Left lung (tissue), 10 donors: ENCODE data around the gene BCAS1. TPM values are rescaled to one million over a fixed set of nuclear protein-coding genes. Genes with fewer than 3 reads are reported as not detected.

Source experiments
- ATAC-seq: fragments of 200-7000 bp; cut with Tn5 transposase; one replicate; pipeline ENCODE4 v1.9.1; 2020; ENCODE audit warnings: moderate library complexity
- DNase-seq, 4 donors: peaks; one replicate each; pipeline ENCODE4 v3.0.0-alpha.2; 2013 to 2020
- H3K27ac ChIP-seq, 2 donors: fragments of 200-600 bp; sonication (generic) in 1 of 2; one replicate each; pipeline versions ENCODE4 v1.5.0 to v1.8.0; 2020 to 2021
- H3K27me3 ChIP-seq, 2 donors: fragments of 200-600 bp; sonication (generic) in 1 of 2; one replicate each; pipeline versions ENCODE4 v1.5.0 to v1.8.0; 2020 to 2021
- H3K36me3 ChIP-seq, 2 donors: fragments of 200-600 bp; sonication (generic) in 1 of 2; one replicate each; pipeline versions ENCODE4 v1.5.0 to v1.8.0; 2020 to 2021
- H3K4me1 ChIP-seq, 2 donors: fragments of 200-600 bp; one replicate each; pipeline ENCODE4 v1.8.0; 2021
- H3K4me3 ChIP-seq, 2 donors: fragments of 200-600 bp; sonication (generic) in 1 of 2; one replicate each; pipeline versions ENCODE4 v1.5.0 to v1.8.0; 2020 to 2021; ENCODE audit warnings: mild to moderate bottlenecking in 1 of 2
- H3K9me3 ChIP-seq, 2 donors: fragments of 200-600 bp; sonication (generic) in 1 of 2; one replicate each; pipeline versions ENCODE4 v1.5.0 to v1.8.0; 2020 to 2021
- intact Hi-C, 2 donors: fragments of 100-400 bp; cut with DNase I; formaldehyde crosslinking; loops; one replicate each; pipeline versions ENCODE4 v1.11.2 to v1.14.2; 2022
- polyA plus RNA-seq, 6 donors: library from polyadenylated mRNA; unstranded; fragments of 120-200 nt; gene quantifications; one replicate each; pipeline ENCODE4 v1.2.1, GENCODE V29; 2013; ENCODE audit not compliant: insufficient read length in 6 of 6
- total RNA-seq, 2 donors: library from RNA; stranded (reverse); fragmentation: NEBNext Ultra II Directional; extraction: Animal tissue kit (Norgen Biotek cat#: 25700); gene quantifications; one replicate each; pipeline ENCODE4 v1.2.1, GENCODE V29; 2021
- TF ChIP-seq, protein P1 (sequence below), 2 donors: fragments of 200-600 bp; sonication (generic) in 1 of 2; IDR thresholded peaks; one replicate each; pipeline versions ENCODE4 v1.5.0 to v1.8.0; 2021; ENCODE audit warnings: antibody characterized with exemption in 2 of 2
- donor health status: DM: no; HTN: yes; CAD: no.
- donor health status: DM: no; HTN: no; CAD: no.

The BCAS1 gene
- total and polyA plus RNA-seq, 8 donors, result 0.44 to 1.6 (median 0.81) TPM

DNA sequence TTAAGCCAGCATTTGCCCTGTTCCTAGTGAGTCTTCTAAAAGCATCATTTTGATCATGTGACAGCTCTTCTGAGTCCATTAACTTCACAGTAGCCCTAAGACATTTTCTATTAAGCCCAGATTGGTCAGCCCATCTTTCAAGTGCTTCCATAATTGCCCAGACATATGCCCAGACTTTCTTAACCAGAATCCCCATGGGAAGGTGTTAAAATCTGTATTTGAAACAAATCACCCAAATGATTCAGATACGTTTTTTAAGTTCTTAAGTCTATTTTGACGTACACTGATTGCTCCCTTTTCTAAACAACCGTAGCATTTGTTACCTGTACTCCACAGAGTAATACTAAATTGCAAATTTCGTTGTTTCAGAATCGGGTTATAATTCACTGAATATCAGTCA lies 89.3 kb downstream of the BCAS1 start:
- DNase-seq, result no peak
- Histone ChIP-seq H3K36me3 (no peaks in the 10 kb centered on the region), H3K4me1 (no peaks in the 10 kb centered on the region), H3K27ac (no peak overlapping the region), H3K27me3 (no peaks in the 10 kb centered on the region), H3K4me3 (no peak overlapping the region), H3K9me3 (peaks cover 0 to 12% of the 10 kb centered on the region in 2 donors)
- TF ChIP-seq, protein P1, sequence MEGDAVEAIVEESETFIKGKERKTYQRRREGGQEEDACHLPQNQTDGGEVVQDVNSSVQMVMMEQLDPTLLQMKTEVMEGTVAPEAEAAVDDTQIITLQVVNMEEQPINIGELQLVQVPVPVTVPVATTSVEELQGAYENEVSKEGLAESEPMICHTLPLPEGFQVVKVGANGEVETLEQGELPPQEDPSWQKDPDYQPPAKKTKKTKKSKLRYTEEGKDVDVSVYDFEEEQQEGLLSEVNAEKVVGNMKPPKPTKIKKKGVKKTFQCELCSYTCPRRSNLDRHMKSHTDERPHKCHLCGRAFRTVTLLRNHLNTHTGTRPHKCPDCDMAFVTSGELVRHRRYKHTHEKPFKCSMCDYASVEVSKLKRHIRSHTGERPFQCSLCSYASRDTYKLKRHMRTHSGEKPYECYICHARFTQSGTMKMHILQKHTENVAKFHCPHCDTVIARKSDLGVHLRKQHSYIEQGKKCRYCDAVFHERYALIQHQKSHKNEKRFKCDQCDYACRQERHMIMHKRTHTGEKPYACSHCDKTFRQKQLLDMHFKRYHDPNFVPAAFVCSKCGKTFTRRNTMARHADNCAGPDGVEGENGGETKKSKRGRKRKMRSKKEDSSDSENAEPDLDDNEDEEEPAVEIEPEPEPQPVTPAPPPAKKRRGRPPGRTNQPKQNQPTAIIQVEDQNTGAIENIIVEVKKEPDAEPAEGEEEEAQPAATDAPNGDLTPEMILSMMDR (IDR thresholded peaks at IDR 0.05), result no peak
- ATAC-seq, result no peak
- intact Hi-C loops, result no loop called here

DNA sequence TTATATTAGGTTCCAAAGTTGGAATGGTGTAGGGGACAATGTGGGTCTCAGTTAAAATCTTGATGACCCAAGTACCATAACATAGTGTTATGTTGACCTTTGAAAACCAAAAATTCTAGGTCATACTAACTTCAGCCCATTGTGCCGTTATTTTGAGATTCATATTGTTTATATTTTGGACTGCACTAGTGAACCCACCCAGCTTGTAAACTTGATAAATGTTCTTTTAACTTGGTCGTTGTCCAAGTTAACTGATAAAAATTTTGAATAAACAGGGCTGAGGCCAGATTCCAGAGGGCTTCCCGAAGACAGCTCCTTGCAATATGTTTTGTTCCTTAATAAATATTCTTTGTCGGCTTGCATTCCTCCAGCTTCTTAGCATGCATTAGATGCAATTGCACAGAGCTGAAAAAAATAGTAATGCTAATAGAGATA lies 90.3 kb downstream of the BCAS1 start:
- TF ChIP-seq, protein P1 (IDR thresholded peaks at IDR 0.05), result no peak
- Histone ChIP-seq H3K4me1 (no peaks in the 10 kb centered on the region), H3K27ac (no peak overlapping the region), H3K4me3 (no peak overlapping the region), H3K27me3 (no peaks in the 10 kb centered on the region), H3K36me3 (no peaks in the 10 kb centered on the region), H3K9me3 (peaks cover 0 to 12% of the 10 kb centered on the region in 2 donors)
- intact Hi-C loops, result no loop called here
- DNase-seq (peak in 2 of 4 donors; percentile 76 to 78), ATAC-seq (no peak)

DNA sequence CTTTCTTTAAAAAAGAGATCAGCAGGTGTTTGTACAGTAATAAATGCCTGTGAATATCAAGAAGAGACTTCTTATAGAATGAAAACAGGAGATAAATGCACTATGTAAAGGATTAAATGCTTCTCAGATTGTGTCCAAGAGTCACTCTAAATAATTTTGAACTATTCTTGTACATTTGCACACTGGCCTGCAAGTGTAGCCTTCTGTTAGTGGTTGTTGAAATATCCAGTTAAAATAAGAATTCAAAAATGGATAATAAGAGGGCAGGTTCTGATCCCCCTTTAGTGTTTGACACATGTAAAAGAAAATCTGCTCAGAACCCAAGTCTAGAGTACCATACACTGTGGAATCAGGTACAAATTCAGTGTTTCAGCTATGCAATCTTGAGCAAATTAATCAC lies 91.9 kb downstream of the BCAS1 start:
- ATAC-seq (no peak), DNase-seq (no peak)
- Histone ChIP-seq H3K4me1 (no peaks in the 10 kb centered on the region), H3K27me3 (no peaks in the 10 kb centered on the region), H3K9me3 (peaks cover 0 to 20% of the 10 kb centered on the region in 2 donors), H3K36me3 (no peaks in the 10 kb centered on the region), H3K27ac (no peak overlapping the region), H3K4me3 (no peak overlapping the region)
- intact Hi-C loops, result no loop called here
- TF ChIP-seq, protein P1 (IDR thresholded peaks at IDR 0.05), result no peak

- intact Hi-C loops, result no loop called here
- no peaks in the 10 kb centered on the region for H3K27me3 ChIP-seq
- no peak for ATAC-seq
- H3K27ac ChIP-seq, result no peak overlapping the region
- TF ChIP-seq, protein P1 (IDR thresholded peaks at IDR 0.05), result no peak
- no peak for DNase-seq
- H3K36me3 ChIP-seq, result no peaks in the 10 kb centered on the region
- no peak overlapping the region for H3K4me3 ChIP-seq
- H3K4me1 ChIP-seq, result no peaks in the 10 kb centered on the region
- H3K9me3 ChIP-seq, result peaks cover 0 to 20% of the 10 kb centered on the region in 2 donors
Observed at GRCh38 chr20:53977391-53977790, 93.0 kb downstream of the BCAS1 start.

GRCh38 chr20:53975761-53976160 lies 94.6 kb downstream of the BCAS1 start:
- no peaks in the 10 kb centered on the region for H3K36me3 ChIP-seq
- intact Hi-C loops, result no loop called here
- peaks cover 0 to 20% of the 10 kb centered on the region in 2 donors for H3K9me3 ChIP-seq
- H3K27ac ChIP-seq, result no peak overlapping the region
- DNase-seq (no peak), ATAC-seq (no peak)
- TF ChIP-seq, protein P1 (IDR thresholded peaks at IDR 0.05), result no peak
- no peaks in the 10 kb centered on the region for H3K27me3 ChIP-seq
- no peak overlapping the region for H3K4me3 ChIP-seq
- no peaks in the 10 kb centered on the region for H3K4me1 ChIP-seq
